Activated CD4-positive, alpha-beta memory T cell treated with anti-CD3 and anti-CD28 coated beads, Interleukin-2, amount 10 ng/mL, durations not matched to agents 7 days and 5 days (primary cell): ENCODE results near the gene THBS4. TPM values are rescaled to one million over a fixed set of nuclear protein-coding genes. Genes with fewer than 3 reads are reported as not detected.

Experiments used
- CTCF ChIA-PET: fragments of 350-600 bp; sonication (Branson Sonifier 250); formaldehyde crosslinking; loops from one replicate; lab custom pipeline; 2021; ENCODE audit warnings: antibody characterized with exemption, inconsistent platforms; lab: Charles Lee
- POLR2A ChIA-PET: fragments of 350-600 bp; sonication (Branson Sonifier 250); formaldehyde crosslinking; loops from one replicate; lab custom pipeline; 2021; ENCODE audit warnings: antibody characterized with exemption; lab: Charles Lee
- DNase-seq: peaks from one replicate; pipeline ENCODE4 v3.0.0-alpha.2; 2020
- H3K27ac Mint-ChIP-seq: one replicate; pipeline ENCODE4 v1.8.0; 2021; ENCODE audit warnings: mild to moderate bottlenecking, mixed read lengths
- H3K27me3 Mint-ChIP-seq: one replicate; pipeline ENCODE4 v1.8.0; 2021; ENCODE audit warnings: mixed read lengths
- H3K36me3 Mint-ChIP-seq: one replicate; pipeline ENCODE4 v1.8.0; 2021; ENCODE audit warnings: low read depth, mixed read lengths
- H3K4me1 Mint-ChIP-seq: one replicate; pipeline ENCODE4 v1.8.0; 2021; ENCODE audit warnings: mixed read lengths
- H3K4me3 Mint-ChIP-seq: one replicate; pipeline ENCODE4 v1.8.0; 2021; ENCODE audit warnings: mild to moderate bottlenecking, mixed read lengths
- H3K9me3 Mint-ChIP-seq: one replicate; pipeline ENCODE4 v1.8.0; 2021; ENCODE audit warnings: mixed read lengths
- total RNA-seq, 2 experiments: library from RNA; stranded (reverse); gene quantifications; one replicate each; pipeline ENCODE4 v1.2.3, GENCODE V29; 2021

THBS4 gene
- total RNA-seq, 2 experiments from 2014 or later, result 2.2 to 3.6 TPM

- CTCF ChIA-PET, result interaction anchor here (0.7 to 1.3 kb wide), 2 partner anchors 37 to 178 kb away, joined by 3 to 4 read pairs; no protein-coding TSS in a partner anchor
- H3K4me1 Mint-ChIP-seq, result peaks cover 43% of the 10 kb centered on the region
- no peak for DNase-seq
Observed at GRCh38 chr5:80129146-80129545, 94.0 kb downstream of the THBS4 start.

More at GRCh38 chr5:80129146-80129545, 94.0 kb downstream of the THBS4 start:
- Mint-ChIP-seq H3K27me3 (no peaks in the 10 kb centered on the region), H3K9me3 (peaks cover 20% of the 10 kb centered on the region), H3K4me3 (no peak overlapping the region), H3K27ac (no peak overlapping the region), H3K36me3 (peaks cover 65% of the 10 kb centered on the region)
- POLR2A ChIA-PET, result interaction anchor here (1.1 to 1.5 kb wide), 2 partner anchors 10 to 128 kb away, joined by 3 to 4 read pairs; no protein-coding TSS in a partner anchor

Other genes starting within 250 kb of the THBS4 start
- gene MTX3, start 44.1 kb upstream of the THBS4 start, total RNA-seq, result 10 to 100 TPM; 22.8 TPM
- 10 to 100 TPM; 59.1 to 60.6 TPM for gene SERINC5, start 220.7 kb downstream of the THBS4 start, total RNA-seq